PFSK-1 (cell line): ENCODE data around the gene GOLT1B.

Experiments used
- FOXP2 ChIP-seq: optimal IDR thresholded peaks from 2 replicates; pipeline ENCODE3; 2011; ENCODE audit warnings: borderline replicate concordance, control low read depth, inconsistent platforms; ENCODE audit not compliant: insufficient read depth; ENCODE audit errors: extremely low read length, extremely low read depth
- POLR2AphosphoS5 ChIP-seq: IDR thresholded peaks from 2 replicates; pipeline ENCODE4 v1.6.1; 2012; ENCODE audit warnings: low read depth, mild to moderate bottlenecking, control low read depth, low read length, moderate library complexity
- REST ChIP-seq, 2 experiments: IDR thresholded peaks; 2 replicates each; pipeline versions ENCODE4 v1.6.1 to v1.8.0; 2011 to 2012; ENCODE audit warnings: low read depth in 2 of 2, low read length in 2 of 2, control low read depth in 1 of 2, inconsistent platforms in 1 of 2, mild to moderate bottlenecking in 1 of 2, moderate library complexity in 1 of 2; ENCODE audit not compliant: insufficient read depth in 1 of 2
- SIN3A ChIP-seq: IDR thresholded peaks from 2 replicates; pipeline ENCODE4 v1.6.1; 2012; ENCODE audit warnings: mild to moderate bottlenecking, low read length, moderate library complexity, borderline replicate concordance; ENCODE audit not compliant: insufficient read depth
- TAF1 ChIP-seq: IDR thresholded peaks from 2 replicates; pipeline ENCODE4 v1.6.1; 2012; ENCODE audit warnings: low read length, control low read depth, borderline replicate concordance; ENCODE audit not compliant: insufficient read depth

DNA sequence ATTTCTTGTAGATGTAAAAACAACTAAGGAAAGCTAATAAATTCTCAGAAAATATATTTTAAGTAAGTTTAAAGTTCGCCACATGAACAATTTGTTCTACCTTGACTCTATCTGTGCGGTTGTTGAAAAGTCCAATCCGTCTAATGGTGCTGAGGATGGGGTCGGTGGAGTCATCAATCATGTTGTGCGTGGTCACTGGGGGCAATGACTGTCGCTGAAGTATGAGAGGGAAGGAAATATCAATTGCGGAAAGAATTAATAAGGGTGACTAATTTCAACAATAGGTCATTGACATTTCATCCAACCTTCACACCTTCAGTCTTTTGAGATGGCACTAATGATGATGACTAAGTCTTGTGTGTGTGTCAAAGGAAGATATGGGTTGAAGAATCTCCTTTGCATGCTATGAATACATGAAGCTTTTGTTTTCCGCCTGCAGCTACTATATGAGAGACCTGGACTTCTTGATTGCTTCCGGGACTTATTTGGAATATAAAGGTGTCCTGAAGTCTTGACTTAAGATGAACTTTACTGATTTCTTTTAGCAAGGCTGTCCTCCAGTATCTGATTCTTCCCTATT, 56.6 kb downstream of the GOLT1B start:
- TF ChIP-seq POLR2AphosphoS5 (no peak), TAF1 (no peak), REST (IDR thresholded peaks at IDR 0.05; ENCODE audit: insufficient read depth in 1 of 2, low read depth in 2 of 2, low read length in 2 of 2) (no peak), SIN3A (no peak), FOXP2 (no peak)
